NCI-H1092 (cell line): ENCODE measurements around the gene RBP3.
"Not testable (repeated sequence)": the region's sequence is repeated elsewhere in the genome, so short reads cannot be mapped to it uniquely, and the experiment has no call there.

ENCODE experiments used
- DNase-seq: peaks from one replicate; lab custom pipeline; 2025; lab: John Stamatoyannopoulos, UW

Gene RBP3

GRCh38 chr10:47374611-47375536, 26.7 kb downstream of the RBP3 start:
- no peak for DNase-seq

DNA sequence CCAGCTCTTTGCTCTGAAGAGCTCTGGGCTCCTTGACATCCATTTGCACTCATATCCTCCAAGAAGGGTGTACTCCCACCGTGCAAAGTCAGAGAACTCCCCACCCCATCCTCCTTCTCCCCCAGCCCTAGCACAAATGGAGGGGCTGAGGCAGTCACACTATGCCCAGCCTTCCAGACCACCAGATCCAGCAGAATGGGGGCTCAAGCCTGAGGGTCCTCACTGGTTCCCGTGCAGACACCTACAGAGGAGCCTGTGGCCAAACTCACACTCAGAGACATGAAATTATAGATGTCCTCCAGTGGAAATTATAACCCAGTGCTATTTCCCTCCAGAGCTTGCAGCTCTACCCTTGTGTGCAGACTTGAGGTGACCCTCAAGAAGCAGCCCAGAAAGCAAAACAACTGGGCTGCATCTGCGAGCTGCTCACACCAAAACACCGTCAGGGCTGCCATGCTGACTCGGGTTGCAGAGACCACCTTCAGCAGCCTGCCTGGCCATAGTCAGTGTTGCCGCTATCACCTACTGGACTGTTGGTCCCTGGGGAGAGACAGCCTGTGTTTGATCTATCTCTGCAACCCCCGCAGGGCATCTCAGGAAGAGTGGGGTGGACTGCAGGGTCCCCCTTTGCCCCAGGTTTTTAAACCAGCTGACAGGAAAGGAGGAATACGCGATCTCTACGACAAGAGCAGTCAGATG, 28.5 kb downstream of the RBP3 start:
- DNase-seq, result no peak

DNA sequence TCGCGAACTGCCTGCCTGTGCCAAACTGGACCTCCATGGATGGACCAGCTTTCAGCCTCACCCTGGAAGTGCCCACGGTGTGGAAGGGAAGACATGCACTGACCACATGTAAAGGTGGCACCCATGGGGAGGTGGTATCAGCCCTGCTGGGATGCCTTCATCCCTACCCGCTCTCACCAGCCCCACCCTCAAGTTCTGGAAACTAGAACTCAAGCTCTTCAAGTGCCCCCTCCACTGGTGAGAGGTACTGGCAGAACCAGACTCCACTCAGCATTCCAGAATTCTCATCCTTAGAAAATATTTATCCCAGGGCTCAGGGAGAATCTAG, 30.0 kb downstream of the RBP3 start:
- DNase-seq, result no peak

DNA sequence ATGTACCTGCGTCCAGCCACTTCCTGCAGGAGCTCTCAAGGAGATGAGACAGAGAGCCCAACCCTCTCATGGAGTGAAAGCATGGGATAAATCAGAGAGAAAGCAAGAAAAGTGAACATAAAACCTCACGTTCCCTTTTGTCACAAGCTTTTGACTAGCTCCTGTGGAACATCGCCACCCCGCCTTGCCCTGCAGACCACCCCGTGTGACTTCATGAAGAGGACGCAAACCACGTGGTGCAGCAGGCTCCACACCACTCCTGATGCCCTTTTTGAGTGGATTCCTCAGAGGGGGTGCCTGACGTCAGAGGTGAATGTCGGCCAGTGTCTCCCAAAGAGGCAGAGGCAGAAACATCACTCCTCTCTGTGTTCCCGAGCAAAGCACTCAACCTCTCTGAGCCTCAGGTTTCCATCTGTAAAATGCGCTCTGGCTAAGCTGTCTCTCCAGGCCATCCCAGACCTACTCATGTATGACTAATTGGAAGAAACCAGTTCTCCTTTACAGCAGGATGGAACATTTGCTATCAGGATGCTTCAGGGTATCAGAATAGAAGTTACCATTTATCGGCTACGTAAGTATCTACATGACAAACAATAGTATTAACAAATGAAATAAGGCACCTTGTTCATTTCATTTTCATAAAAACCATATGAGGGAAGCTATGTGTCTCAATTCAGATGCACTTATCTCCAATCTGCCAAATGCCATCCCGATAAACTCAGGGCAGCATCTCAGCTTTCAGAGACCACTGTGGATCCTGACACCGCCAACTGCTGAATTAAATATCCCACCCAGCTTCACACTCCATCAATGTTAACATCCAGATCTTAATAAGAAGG, 30.7 kb downstream of the RBP3 start:
- no peak for DNase-seq

GRCh38 chr10:47379445-47379785, 31.3 kb downstream of the RBP3 start:
- DNase-seq, result no peak

DNA sequence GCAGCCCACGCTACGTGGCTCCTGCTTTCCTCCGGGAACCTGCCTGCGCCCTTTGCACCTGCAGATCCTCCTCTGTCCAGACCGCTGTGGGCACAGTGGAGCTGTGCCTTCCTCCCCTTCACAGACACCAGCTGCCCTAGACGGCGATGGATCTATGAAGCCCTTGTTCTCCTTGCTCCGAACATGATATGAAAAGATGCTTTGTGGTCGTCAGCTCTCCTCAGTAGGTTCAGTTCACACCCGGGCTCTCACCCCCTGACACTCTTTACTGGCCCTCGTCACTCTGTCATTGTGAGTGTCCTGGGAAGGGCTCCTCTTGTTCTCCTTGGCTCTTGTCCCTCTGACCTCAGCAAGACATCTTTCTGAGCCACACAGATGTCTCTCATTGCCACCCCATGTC, 31.7 kb downstream of the RBP3 start:
- no peak for DNase-seq

DNA sequence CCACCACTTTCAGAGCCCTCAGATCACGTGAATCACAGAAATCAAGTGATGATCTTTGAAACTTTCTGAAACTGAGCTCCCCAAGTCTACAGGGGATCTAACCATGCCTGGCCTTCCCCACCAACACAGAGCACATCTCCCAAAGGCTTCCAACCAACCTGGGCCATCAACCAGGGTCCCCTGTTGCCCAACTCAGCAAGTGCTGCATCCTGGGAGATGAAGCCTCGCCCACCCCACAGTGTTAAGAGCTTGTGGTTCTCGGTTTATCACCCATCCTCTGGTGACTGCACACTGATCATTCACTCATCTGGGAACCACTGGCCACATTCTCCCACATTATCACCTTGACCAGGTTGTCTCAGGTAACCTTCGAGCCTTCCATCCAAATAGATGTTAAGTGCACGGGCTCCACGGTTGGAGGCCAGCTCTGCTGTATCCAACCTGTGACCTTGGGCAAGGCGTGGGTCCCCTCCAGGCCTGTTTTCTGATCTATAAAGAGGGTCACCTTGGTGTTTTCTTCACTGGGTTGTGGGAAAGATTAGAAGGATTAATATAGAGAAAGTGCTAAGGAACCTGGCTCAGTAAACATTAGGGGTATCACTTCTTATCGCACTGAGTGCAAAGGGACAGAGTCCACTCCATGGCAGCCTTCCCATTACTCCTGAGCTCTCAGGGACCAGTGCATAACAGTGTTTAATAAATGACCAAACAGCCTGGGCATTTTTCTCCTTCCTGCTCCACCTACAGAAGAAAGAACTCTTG, 32.4 kb downstream of the RBP3 start:
- DNase-seq, result no peak

DNA sequence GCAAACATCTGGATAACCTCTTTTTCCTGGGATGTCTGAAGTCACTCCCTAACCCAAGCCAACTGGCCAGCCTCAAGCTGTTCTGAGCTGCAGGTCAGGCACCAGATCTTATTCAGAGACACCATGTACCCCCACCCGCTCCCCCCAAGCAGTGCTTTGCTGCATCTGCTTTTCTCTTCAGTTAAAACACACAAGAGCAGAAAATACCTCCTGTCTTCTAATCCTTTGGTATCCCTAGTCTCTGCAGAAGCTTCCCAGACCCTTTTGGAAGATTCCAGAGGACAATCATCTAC, 32.9 kb downstream of the RBP3 start:
- no peak for DNase-seq

- DNase-seq, result no peak
Observed at GRCh38 chr10:47381427-47382379, 33.5 kb downstream of the RBP3 start.

DNA sequence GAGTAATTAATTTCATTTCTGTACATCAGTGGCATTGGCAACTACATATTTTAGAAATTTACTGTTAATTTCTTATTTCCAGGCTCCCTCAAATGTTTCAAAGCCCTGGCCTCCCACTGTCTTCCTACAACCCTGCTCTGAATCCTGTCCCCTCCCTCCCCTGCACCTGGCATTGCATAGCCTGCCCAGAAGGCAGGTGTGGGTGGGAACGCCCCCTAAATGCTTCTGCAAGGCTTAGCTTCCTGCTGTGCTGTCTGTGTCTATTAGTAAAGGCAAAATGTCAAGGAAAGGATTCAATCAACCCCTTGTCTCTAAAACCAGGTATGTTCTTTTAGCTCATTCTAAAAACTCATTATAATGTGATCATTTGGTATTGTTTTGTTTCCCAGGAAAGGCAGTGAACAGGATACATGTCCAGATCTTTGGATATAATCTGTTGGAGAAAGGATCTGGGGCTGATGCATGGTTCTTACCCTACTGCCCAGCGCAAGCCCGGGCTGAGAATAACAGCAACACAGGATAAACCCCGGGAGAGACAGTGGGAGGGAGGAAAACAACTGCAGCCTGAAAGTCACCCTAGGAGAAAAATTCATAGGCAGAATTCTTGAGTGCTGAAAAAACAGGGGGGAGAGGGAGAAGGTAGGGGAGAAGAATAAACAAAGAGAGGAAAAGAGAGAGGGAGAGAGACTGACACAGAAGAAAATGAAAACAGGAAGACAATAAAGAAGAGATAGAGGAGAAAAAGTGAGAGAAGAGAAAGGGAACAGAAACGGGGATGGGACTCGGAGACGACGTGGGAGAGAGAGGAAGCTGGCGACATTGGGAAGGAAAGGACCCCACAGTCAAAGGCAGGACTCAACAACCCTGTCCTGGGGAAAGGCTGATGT, 35.3 kb downstream of the RBP3 start:
- DNase-seq, result no peak

- peak; percentile 68 for DNase-seq
Observed at GRCh38 chr10:47384148-47384921, 36.2 kb downstream of the RBP3 start, which contains the start of gene ZNF488. Gene ZNF488 (minus strand): TSS chr10:47384293. CDS start chr10:47368829, 15,464 bp downstream.

GRCh38 chr10:47386104-47386503, 37.9 kb downstream of the RBP3 start:
- not testable (repeated sequence) for DNase-seq

DNA sequence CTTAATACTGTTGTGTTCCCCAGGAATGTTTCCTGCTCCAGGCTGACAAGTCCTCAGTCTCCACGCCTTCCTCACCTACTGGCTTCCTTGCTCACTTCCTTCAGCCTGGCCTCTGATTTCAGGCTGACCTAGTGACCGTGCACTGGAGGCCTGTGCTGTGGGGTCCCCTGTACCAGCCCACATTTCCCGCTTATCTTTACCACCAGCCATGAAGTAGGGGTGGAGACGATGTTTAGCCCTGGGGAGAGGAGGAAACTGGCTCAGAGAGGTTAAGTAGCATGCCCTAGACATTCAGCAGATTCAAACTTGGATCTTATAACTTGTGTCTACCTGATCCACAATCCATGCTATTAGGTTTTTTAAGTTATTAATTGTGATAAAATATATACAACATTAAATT, 40.7 kb downstream of the RBP3 start:
- DNase-seq, result no peak

DNA sequence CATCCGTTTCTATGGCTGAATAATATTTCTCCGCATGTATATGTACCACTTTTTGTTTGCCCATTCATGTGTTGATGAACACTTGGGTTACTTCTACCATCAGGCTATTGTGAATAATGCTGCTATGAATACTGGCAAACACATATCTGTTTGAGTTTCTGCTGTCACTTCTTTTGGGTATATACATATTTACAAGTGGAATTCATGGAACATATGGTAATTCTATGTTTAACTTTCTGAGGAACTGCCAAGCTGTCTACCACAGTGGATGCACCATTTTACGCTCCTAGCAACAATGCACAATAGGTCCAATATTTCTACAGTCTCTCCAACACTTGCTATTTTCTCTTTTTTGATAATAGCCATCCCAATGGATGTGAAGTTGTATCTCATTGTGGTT, 41.5 kb downstream of the RBP3 start:
- DNase-seq, result no peak

- no peak for DNase-seq
Observed at GRCh38 chr10:47396311-47396717, 48.2 kb downstream of the RBP3 start.

GRCh38 chr10:47397256-47397655, 49.1 kb downstream of the RBP3 start:
- no peak for DNase-seq

DNA sequence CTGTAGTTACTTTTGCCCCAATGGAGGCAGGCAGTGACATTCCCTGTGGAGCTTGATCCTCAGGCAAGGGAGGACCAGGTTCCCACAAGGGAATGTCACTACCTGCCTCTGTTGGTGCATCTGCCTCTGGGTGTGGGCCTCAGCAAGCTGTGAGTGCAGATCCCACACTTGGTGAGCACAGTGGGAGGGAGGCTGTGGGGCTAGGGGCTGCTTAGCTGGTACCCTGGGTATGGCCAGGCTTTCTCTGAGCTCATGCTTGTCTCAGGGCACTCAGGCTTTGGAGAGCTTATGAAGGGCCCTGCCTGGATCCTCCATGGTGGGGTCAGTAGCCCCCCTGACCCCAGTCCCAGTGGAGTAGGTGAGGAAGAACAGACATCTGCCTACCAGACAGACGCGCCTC, 52.1 kb downstream of the RBP3 start:
- DNase-seq, result no peak

GRCh38 chr10:47400786-47401185, 52.6 kb downstream of the RBP3 start:
- DNase-seq, result no peak

- DNase-seq, result no peak
Observed at GRCh38 chr10:47401210-47401609, 53.0 kb downstream of the RBP3 start.
